ENCODE measurements around the gene AGXT2.
A peak's percentile ranks its signal among the peaks of the same experiment; 100 is the strongest.

The AGXT2 gene

DNA sequence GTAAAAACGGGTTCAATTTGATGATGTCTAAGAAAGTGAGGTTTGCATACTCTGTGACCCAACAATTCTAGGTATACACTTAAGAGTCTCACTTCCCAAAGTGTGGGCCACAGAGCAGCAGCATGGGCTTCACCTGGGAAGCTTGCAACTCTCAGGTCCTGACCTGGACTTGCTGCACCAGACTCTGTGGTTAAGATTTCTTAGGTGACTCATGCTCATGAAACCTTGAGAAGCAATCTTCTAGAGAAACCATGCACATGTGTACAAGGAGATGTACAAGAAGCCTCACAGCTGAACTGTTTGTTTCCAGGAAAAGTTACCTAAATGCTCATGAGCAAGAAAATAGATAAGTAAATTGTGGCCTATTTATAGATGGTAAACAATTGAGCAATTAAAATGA is 88.4 kb downstream of the AGXT2 start:
- peak; percentile 35 for DNase-seq (ENCODE audit: low spot score)

GRCh38 chr5:34957857-34958690 is 89.7 kb downstream of the AGXT2 start:
- DNase-seq (ENCODE audit: low spot score), result peak; percentile 67

DNA sequence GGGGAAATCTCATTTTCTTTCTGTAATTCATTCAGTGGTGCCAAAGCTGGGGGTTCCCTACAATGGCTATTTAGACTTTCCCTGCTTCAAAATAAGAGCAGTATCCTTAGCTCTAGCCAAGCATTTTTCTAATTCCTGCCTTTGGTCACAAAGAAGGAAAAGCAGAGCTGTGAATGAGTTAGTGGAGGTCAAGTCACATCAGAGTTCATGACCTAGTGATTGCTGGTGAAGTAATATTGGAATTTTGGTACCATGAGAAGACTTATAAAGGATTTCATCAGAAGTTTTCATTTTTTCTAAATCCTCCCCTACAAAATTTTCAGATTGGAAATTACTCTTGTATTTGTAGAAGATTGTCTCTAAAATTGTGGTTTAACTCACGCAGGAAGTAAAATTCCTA is 90.4 kb downstream of the AGXT2 start:
- DNase-seq (ENCODE audit: low spot score), result peak; percentile 10
